Coronary artery (tissue), 2 donors: ENCODE measurements around the gene BRAF.

Source experiments
- DNase-seq: peaks from one replicate; pipeline ENCODE4 v3.0.0-alpha.2; 2017; ENCODE audit warnings: low spot score
- H3K27ac ChIP-seq, 2 donors: fragments of 200-600 bp; sonication (generic); one replicate each; pipeline ENCODE4 v1.5.1; 2016 to 2019
- H3K4me3 ChIP-seq: fragments of 200-600 bp; sonication (generic); 2 replicates; pipeline ENCODE4 v1.5.1; 2016; ENCODE audit warnings: mild to moderate bottlenecking, moderate library complexity
- TF ChIP-seq, protein P1 (sequence below): fragments of 200-600 bp; sonication (generic); IDR thresholded peaks from one replicate; pipeline ENCODE4 v1.5.1; 2019; ENCODE audit warnings: antibody characterized with exemption

The BRAF gene

DNA sequence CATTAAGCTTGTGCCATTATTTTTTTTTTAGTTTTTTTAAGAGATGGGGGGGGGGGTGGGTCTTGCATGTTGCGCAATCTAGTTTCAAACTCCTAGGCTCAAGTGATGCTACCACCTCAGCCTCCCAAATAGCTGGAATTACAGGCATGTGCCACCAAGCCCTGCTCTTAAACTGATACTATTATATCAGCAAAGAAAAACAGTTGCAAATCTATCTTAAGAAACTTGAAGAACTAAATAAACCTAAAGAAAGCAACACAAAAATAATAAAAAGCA is 47.5 kb downstream of the BRAF start:
- TF ChIP-seq, protein P1, sequence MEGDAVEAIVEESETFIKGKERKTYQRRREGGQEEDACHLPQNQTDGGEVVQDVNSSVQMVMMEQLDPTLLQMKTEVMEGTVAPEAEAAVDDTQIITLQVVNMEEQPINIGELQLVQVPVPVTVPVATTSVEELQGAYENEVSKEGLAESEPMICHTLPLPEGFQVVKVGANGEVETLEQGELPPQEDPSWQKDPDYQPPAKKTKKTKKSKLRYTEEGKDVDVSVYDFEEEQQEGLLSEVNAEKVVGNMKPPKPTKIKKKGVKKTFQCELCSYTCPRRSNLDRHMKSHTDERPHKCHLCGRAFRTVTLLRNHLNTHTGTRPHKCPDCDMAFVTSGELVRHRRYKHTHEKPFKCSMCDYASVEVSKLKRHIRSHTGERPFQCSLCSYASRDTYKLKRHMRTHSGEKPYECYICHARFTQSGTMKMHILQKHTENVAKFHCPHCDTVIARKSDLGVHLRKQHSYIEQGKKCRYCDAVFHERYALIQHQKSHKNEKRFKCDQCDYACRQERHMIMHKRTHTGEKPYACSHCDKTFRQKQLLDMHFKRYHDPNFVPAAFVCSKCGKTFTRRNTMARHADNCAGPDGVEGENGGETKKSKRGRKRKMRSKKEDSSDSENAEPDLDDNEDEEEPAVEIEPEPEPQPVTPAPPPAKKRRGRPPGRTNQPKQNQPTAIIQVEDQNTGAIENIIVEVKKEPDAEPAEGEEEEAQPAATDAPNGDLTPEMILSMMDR: no peak
- H3K27ac ChIP-seq: no peak overlapping the region
- no peak overlapping the region for H3K4me3 ChIP-seq
- no peak for DNase-seq

DNA sequence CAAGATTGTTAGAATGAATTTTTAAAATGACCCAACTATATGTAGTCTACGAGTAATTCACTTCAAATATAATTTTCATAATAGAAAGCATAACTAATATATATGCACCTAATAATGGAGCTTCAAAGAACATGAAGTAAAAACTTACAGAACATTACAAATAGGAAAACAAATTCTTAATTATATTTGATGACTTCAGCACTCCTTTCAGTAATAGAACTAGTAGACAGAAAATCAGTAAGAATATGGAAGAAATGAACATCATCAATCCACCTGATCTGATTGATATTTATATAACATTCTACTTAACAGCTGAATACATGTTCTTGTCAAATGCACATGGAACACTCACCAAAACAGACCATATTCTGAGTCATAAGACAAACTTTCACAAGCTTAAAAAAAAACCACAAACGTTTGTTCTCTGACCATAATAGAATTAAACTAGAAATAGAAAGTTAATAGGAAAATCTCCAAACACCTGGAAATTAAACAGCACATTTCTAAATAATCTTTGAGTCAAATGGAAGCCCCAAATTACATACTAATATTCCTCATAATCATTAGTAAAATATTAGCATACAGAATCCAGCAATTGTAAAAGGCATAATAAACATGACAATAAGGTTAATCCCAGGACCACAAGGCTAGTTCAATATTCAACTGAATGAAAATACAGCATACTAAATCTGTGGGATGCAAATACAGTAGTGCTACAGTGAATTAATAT is 48.0 kb downstream of the BRAF start:
- Histone ChIP-seq H3K4me3 (no peak overlapping the region), H3K27ac (no peak overlapping the region)
- no peak for DNase-seq
- TF ChIP-seq, protein P1: no peak

DNA sequence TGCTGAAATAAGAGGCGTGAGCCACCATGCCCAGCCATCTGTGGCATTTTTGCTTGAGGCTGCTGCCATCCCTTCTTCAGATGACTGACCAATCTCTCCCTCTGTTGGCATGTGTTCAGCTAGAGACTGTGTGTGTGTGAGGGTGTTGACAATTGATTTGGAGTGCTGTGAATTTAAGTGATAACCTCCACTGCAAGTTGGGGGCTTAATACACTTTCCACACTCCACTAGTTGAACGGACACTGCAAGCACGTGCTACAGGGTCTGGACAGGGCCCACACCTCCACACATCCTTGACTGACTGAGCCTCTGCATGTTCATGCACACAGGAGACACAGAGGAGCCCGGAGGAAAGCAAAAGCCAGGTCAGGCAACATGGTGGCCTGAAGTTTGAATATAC is 51.3 kb downstream of the BRAF start:
- Histone ChIP-seq H3K27ac (no peak overlapping the region), H3K4me3 (no peak overlapping the region)
- DNase-seq: no peak
- TF ChIP-seq, protein P1: no peak

DNA sequence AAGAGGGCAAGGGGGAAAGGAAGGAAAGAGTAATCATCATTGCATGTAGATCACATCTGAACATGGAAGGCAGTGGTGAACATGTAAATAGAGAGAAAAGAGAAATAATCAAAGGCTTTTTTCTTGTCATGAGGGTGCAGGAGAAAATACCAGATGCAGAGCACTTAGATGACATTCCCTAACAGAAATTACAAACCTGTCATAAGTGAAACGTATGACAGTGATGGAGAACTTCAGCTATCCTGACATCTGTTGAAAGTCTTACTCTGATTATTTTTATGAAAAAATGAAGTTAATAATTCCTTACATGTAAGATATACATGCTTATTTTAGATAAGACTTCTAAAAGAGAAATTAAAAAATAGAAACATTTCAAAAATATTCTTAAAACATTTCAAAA is 54.7 kb downstream of the BRAF start:
- no peak for DNase-seq
- H3K27ac ChIP-seq: no peak overlapping the region
- TF ChIP-seq, protein P1: no peak
- no peak overlapping the region for H3K4me3 ChIP-seq

DNA sequence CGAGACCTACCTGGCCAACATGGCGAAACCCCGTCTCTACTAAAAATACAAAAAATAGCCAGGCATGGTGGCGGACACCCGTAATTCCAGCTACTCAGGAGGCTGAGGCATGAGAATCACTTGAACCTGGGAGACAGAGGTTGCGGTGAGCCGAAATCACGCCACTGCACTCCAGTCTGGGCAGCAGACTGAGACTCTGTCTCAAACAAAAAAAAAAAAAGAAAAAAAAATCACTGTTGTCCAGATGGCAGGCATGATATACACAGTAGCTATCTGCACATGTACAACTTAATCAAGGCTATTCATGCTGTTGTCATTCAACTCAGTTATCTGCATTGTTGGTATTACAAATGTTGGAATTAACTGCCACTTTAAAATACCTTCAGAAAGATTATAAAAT is 55.3 kb downstream of the BRAF start:
- no peak for DNase-seq
- no peak overlapping the region for H3K27ac ChIP-seq
- TF ChIP-seq, protein P1: no peak
- H3K4me3 ChIP-seq: no peak overlapping the region

DNA sequence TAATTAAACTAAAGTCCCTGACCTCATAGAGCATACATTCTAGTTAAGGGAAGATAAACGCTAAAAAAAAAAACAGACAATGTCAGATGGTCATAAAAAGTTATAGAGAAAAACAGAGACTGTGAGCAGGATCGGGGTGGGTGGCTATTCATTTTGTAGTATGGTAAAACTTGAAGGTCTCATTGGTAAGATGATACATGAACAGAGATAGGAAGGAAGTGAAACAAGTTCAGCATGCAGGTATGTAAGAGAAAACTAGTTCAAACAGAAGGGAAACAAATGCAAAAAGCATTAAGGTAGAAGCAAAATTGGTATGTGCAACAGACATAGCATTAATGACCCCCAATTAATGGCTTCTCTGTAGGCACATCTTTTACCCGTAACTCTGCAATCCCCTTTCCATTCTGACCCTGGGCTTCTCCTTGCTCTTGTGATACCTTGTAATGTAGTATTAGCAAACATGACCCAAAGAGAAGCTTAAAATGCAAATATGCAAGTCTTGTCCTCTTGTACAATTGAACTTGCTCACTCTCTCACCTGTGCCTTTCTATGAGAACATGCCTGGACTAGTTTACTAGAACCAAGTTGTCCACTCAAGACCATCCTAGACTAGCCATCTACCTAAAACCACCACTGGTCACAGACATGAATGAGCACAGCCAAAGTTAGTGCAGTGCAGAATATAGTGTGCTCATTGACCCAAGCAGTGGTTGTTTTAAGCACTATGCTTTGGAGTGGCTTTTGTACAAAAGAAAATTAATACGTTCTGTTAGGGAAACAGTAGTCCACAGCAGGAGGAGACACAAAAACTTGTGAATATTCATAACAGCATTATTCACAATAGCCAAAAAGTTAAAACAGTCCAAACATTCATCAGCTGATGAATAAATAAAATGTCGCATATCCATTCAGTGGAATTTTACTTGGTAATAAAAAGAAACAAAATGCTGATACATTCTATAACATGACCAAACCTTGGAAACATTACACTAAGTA is 57.0 kb downstream of the BRAF start:
- TF ChIP-seq, protein P1: no peak
- H3K27ac ChIP-seq: no peak overlapping the region
- no peak for DNase-seq
- H3K4me3 ChIP-seq: no peak overlapping the region
